Activated CD8-positive, alpha-beta memory T cell treated with anti-CD3 and anti-CD28 coated beads, Interleukin-2, amount 50 U/mL, for 4 hours (primary cell): ENCODE data around the gene DOCK10.

Experiments
- DNase-seq: peaks from one replicate; pipeline ENCODE4 v3.0.0-alpha.2; 2020

Gene DOCK10

DNA sequence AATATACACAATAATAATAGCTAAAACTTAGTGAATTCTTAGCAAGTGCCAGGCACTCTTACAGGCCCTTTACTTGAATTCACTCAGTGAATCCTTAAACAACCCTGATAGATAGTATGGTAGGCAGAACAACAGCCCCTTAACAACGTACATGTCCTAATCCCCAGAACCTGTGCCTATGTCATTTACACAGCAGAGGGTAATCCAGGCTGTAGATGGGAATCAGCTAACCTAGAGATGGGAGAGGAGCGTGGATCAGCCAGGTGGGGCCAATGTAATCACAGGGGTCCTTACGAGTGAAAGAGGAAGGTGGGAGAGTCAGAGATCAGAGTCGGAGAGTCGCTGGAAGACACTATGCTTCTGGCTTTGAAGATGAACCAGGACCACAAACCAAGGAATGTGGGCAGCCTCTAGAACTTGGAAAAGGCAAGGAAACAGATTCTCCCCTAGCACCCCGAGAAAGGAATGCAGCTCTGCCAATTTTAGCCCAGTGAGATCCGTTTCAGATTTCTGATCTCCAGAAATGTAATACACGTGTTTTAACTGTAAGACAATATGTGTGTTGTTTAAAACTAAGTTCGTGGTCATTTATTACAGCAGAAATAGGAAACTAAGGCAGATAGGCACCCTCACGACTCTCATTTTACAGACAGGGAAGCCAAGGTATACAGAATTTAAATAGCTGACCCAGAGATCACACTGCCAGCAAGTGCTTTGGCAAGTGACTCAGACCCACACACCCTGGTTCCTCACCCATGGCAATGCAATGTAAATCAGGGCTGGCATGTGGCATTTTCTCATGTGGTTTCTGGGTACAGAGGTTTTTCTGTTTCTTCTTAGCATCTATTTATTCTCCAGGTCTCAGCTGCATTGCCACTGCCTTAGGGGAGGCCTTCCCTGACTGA lies 68.9 kb downstream of the DOCK10 start:
- DNase-seq = peak; percentile 49

DNA sequence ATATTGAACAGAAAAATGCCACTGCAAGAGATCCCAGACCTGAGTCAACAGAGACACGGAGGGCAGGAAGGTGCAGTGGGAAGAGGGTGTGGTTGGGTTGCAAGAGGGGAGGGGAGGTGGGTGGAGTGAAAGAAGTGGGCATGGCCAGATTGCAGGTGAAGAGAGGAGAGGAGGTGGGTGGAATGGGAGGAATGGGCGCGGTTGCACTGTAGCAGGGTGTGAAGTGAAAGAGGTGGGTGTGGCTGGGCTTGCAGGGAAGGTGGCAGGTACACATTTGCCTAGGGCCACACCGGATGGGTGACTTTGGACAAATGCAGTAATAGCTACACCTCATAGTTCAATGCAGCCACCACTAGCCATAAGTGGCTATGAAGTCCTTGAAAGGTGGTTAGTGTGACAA lies 71.1 kb downstream of the DOCK10 start:
- DNase-seq = no peak

DNA sequence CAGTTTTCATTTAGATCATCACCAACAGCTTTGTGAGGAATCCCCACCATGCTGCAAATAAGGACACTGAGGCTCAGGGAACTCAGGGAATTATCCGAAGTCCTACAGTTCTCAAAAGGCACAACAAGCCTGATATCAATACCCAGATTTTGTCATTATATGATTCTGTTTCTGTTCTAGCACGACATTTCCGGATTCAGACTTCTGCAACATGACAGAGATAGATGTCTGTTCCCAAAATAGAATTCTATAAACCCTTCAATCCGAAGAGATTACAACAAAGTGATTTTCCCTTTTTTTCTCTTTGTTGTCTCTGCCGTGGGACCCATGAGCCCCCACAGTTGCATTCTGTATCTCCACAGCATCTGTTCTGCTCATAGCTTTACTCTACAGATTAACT lies 72.0 kb downstream of the DOCK10 start:
- DNase-seq = no peak

DNA sequence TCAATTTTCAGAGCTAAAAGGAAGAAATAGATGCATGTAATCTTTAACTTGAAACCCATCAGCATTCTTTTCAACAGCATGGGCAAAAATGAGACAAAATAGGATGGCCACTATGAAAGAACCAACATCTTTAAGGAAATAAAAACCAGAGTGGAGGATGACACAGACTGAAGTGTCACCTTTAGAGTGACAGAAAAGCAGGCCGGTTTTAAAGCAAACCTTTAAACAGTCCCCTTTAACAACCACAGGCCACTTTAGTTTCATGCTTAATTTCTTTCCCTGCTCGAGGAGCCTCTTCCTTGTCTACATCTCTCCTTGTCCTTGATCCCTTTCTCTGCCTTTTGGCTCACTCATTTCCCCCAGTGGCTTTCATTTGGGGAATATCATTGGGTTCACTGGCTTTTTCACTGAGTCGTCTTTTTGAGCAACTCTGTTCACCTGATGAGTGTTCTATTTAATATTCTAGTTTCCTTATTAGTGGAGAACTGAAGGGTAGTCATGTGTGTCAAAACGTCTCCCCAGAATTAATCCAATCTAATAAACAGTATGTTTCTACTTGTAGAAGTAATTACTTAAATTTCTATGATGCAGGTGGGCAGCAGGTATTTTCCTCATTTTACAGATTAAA lies 72.5 kb downstream of the DOCK10 start:
- no peak for DNase-seq

DNA sequence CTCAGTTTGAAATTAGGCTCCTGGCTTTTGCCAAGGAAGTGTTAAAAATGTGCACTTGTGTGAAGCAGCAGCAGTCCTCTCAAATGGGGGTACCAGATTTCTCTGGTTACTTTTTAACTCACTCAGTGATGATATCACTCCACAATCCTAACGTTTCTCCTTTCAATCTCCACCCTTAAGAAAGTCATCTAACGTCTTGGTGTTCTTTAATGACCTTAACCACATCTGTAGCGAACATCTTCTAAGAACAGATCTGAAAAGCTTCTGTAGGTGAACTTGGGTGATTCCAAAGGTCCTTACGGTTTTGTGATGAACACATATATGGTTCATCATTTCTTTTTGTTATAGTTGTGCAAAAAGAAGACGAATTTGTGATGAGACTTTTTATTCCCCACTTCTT lies 73.2 kb downstream of the DOCK10 start:
- no peak for DNase-seq

DNA sequence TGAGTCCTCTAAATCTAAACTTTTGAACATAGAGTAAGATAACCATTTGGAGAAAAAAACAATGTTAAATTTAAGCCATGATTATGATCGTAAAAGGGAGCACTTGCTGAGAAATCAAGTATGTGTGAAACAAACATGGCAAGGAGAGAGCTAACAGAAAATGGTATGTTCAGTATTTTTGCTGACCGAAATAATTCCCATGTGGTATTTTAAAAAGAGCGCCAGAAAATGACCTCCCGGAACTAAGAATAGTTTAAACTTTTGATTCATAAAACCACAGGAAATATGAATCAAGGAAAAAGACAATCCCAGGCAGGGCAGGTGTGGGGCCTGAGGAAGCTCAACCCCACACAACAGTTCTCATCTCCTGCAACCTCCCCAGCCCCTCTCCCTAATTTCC lies 74.2 kb downstream of the DOCK10 start:
- DNase-seq = no peak

DNA sequence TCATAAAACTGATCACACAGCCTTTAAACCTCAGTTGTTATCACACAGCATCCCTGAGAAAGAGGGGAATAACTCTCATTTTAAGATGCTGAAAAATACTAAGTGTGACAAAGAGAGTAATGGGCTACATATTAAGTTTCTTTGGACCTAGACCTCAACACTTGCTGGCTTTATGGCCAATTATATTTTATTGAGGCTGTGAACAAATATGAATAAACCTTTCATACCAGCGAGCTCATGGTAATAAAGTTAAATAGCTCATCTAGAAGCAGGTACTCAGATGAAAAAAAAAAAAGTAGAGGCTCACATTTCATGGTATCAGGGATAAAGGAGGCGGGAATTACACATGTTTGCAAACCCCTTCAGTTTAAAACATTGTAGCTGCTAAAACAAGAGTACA lies 75.7 kb downstream of the DOCK10 start:
- no peak for DNase-seq

DNA sequence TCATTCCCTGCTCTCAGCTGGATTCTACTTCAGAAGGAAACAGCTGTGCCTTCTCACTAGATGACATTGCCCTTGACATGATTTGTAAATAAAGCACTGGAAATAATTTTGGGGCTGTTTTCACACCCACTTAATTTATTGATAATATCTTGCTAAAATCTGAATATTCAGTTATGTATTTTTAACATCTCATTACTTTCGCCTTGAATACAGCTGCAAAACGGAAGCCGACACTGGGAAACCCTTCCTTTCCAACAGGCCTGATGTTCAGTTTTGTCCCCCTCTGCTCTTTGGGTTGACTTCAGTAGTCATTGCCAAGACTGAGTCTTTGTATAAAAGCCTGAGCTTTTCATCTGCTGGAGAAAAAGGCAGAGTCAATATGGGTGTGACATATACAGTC lies 82.7 kb downstream of the DOCK10 start:
- DNase-seq = no peak

DNA sequence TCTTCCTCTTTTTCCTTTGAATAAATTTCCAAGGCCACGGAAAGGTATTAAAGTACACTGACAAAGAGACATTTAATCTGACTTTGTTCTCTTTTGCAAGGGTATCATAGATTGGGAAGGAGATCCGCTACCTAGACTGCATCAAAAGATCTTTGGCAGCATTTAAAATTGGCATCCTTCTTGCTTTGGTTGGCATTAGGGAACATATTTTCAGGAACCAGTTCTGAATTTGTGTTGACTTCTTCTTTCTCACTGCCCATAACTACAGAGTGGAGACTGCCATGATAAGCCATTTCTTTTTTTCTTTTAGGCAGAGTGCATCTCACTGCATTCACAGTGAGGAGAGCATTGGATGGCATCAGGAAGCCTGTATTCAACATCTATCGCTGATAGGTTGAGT lies 83.4 kb downstream of the DOCK10 start:
- no peak for DNase-seq

DNA sequence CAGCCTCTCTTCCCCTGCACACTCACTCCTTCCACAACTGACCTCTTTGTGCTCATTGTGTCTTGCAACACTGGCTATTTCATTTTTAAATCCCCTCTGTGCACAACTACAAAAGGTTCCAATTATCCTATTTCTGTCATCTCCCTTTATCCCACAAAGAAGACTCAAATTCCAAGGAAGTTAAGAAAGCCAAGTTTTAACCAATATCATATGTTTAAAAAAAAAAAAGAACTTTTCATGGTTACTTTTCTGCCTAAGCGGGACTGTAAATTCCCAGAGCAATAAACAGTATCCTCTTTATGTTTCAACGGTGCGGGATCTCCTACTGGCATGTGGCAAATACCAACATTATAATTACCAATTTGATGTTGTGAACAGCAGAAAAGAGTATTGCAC lies 83.8 kb downstream of the DOCK10 start:
- no peak for DNase-seq

DNA sequence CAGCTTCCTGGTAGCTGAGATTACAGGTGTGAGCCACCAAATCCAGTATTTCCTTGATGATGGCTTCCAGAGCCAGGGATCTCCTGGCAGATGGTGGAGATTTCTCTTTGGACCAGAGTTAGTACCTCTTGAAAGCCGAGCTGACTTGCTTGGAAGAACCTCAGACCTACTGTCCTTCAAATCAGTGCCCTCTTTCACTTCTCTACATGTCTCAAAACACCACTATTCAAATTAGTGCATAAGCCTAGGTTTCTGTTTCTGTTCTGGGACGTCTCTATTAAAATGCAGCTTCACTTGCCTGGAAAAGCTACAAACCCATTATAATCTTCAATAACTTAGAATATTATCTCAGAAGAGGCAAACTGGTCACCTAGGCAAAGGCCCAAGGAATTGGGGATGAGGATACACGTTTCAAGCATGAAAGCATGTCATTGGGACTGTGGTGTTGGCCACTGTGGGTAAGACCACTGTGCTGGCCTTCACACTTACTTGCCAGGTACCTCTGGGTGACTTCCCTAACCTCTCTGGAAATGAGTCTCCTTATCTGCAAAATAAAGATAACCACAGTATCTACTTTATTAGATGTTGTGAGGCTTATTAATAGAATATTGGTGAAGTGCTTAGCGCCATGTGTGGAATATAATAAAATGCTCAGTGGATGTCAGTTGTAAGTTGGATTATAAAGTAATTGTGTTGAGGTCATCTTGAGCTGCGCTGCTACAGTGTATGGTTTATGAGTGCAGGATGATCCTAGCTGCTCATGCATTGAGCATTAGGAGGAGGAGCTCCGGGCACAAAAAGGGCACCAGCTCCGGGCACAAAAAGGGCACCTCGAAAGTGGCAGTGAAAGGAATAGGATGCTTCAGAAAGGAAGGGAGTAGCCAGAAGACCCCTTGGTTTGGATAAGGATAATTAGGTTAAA lies 84.5 kb downstream of the DOCK10 start:
- DNase-seq = no peak

DNA sequence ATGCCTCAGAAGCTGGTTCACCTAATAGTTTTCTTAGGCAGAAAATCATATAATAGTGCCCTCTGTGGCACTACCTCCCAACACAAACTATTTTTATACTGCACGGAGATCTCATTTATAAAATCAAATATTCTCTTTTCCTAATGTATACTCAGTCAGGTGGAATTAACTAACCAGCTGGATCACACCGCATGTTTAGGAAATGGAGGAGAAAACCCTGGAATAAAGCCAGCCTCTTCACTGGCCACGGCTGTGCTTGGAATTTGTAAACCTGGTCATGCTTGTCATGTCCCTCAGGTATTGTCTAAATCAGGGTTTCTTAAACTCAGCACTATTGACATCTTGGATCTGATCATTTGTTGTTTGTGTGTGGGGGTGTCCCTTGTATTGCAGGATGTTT lies 85.6 kb downstream of the DOCK10 start:
- DNase-seq = no peak

DNA sequence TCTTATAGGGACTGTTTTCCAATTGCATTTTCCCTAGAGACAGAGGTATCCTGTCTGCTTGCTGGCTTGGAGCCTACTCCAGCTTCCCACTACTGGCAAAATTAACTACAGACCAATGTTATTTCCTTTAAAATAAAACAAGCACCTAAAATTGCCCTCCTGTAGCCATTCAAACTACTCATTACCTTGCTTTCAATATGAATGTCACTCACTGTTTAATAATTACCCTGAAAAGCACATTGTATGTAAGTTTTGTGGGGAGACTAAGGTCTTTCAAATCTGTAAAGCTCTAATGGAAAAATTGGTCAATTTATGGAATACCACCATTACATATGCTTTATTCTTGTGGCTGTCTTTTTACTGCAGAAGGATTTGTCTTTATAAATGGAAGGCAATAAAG lies 87.3 kb downstream of the DOCK10 start:
- DNase-seq = no peak

DNA sequence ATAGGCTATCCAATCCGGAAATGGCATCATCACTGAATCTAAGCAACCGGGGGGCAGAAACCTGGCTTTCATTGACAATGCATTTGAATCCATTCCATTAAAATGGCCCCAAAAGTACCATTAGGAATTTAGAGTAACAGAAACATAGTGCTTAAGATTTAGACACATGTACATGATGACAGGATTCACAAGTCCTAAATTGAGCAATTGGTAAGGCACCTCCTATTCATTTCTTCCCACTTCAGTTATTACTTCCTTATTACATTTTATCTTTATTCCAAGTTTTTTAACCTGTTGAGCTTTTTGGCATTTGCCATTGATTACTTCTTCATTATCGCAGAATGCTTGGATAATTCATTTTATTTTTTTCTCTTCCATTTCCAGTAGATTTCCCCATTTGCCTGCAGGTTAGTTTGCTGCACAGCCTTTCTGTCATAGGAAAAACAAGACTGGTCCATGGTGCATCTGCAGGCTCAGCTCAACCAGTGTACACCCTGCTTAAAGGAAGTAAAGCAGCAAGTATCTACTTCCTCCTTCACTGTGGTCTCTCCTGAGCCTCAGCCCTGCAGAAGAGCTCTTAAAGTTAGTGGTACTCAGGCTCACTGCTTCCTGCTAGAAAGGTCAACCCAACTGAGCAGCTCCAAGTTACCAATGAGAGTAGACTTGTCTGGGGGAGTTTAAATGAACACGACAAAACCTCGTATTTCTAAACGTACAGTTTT lies 89.2 kb downstream of the DOCK10 start:
- peak; percentile 41 for DNase-seq

DNA sequence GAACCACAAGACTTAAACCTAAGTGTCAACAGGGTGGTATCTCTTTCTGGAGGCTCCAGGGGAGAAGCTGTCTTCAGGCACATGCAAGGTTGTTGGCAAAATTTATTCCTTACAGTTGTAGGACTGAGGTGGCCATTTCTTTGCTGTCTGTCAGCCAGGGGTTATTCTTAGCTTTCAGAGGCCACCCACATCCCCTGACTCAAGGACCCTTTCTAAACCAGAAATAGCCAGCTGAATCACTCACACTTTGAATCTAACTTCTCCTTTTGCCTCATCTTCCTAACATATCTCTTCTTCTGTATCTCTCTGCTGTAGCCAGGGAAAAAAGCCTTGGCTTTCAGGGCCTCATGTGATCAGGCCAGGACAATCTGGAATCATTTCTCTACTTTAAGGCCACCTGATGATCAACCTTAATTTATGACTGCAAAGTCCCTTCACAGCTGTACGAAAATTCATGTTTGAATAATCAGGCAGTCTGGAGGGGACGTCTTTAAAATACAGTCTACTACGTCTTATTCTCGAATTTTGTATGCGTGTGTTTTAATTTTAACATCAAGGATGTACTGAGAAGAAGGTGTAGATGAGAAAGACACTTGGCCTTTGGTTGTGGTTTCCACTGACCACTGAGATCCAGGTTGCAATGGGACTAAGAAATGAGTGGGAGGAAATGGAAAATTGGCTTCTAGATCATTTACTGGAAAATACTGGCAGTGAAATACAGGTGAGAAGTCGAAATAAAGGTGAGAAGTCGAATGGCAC lies 90.4 kb downstream of the DOCK10 start:
- no peak for DNase-seq

DNA sequence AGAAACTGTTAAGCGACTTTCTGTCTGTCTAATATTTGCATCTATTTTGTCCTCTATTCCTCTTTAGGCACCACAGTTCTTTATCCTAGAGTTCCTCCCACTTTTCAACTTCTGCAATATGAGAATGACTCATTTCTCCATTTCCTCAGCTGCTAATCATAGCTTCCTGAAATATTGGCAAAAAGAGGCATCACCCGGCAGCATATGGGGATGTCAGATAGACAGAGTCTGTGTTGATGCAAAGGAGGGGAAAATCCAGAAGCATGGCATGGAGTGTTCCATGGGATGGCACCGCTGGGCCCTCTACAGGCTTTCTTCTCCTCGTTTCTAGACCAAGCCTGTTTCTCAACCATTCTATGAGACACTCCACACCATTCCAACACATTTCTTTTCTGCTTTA lies 93.4 kb downstream of the DOCK10 start:
- DNase-seq = no peak

DNA sequence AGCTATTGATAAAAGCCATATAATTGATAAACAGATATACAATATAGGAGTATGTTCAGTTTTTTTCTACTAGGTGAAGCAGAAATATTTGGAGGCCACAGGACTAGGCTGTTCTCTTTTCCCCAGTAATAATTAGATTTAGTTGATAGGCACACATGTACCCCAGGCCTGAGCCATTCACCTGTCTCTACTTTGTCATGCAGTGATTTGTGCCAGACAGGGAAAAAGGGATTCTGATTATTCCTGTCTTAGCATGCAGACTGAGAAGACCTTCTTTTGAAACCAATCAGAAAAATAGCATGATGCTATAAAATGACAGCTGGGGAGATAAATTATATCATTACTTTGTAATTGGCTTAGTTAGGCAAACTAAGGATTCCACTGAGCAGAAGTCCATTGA lies 94.3 kb downstream of the DOCK10 start:
- DNase-seq = no peak

DNA sequence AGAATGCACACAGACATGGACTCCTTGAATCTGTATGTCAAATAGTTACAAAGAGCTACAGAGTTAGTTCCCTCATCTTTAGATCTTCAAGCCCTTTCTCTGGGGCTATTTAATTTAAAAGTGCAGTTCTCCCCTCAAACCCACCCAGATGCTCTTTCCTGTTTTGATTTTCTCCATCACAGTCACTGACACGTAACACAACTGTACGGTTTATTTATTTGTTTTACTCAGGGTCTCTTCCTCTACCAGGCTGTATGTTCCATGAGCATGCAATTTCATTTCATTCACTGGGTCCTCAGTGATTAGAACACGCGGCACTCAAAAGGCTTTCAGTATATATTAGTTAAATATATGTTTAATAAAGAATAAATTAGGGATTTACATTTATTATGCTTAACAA lies 94.7 kb downstream of the DOCK10 start:
- DNase-seq = no peak

DNA sequence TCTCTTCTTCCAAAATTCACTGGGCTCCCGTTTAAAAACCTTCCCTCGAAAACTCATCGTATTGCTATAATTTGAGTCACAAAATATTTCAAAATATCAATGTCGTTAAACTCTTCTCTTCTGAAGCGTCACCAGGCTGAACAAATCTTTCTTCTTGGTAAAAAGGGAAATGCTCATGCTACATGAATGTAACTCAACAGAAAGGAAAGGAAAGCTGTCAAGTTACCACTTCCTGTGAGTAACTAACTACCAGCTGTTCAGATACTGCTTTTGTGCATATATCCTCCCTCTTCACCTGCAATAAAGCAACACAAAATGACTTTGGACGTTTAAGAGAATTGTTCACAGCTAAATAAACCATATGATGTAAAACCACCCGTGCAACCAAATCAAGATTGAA lies 95.4 kb downstream of the DOCK10 start:
- DNase-seq = no peak

DNA sequence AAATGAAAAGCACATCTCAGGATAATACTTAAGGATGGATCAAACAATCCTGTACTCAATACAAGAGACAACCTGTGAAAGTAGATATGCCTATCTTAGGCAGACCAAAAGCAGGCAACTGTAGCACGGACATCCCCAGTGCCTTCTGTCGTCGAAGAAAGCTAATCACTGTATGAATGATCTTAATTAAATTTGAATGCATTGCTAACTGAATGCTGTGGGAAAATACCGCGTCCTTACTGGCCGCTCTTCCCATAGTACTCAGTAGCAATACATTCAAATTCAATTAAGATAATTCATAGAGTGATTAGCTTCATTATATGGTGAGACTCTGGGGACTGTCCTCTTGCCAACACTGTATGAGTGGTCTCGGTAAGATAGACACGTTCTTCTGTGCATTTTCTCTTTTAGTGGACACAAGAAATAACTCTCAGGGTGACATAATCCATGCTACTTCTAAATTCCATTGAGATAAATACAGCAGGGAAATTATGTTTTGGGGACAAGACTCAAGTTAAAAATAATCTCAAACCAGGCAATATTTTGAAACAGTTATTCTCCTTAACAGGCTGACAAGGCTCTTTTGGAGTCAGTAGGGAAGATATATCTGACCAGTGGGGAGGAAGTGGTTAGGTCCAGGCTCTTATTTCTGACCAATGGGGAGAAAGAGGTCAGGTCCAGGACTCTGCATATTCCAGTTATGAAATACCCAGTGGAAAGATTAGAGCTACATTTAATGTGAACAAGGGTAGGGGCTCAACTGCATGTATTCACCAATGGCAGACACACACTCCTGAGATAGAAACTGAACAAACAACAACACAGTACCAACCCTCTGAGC lies 97.3 kb downstream of the DOCK10 start:
- DNase-seq = no peak

DNA sequence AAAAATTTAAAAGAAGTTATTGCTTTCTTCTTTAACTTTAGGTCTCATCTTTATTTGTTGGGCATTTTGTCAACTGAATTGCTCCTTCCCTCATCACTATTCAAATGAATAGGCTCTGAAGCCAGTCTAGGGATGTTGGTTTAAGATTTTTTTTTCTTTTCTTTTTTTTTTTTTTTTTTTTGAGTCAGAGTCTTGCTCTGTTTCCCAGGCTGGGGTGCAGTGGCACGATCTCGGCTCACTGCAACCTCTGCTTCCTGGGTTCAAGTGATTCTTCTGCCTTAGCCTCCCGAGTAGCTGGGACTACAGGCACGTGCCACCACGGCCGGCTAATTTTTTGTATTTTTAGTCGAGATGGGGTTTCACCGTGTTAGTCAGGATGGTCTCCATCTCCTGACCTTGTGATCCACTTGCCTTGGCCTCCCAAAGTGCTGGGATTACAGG lies 98.6 kb downstream of the DOCK10 start:
- DNase-seq = peak; percentile 36
